WTC11 (cell line): ENCODE data around the gene PIAS3. TPM values are rescaled to one million over a fixed set of nuclear protein-coding genes. Genes with fewer than 3 reads are reported as not detected.

ENCODE experiments used
- ATAC-seq: fragments of 200-7000 bp; cut with Tn5 transposase; 2 replicates; pipeline ENCODE4 v1.10.0; 2021; ENCODE audit warnings: mild to moderate bottlenecking, moderate library complexity
- CTCF ChIA-PET: fragments of 300-600 bp; sonication (Branson Sonifier 250); formaldehyde crosslinking; loops from one replicate; lab custom pipeline; 2021; ENCODE audit warnings: antibody characterized with exemption; lab: Charles Lee
- POLR2A ChIA-PET: fragments of 350-600 bp; sonication (Branson Sonifier 250); formaldehyde crosslinking; loops from one replicate; lab custom pipeline; 2021; ENCODE audit warnings: antibody characterized with exemption; lab: Charles Lee
- DNase-seq: peaks from one replicate; pipeline ENCODE4 v3.0.0; 2021; ENCODE audit warnings: low spot score
- H3K27ac Mint-ChIP-seq: 2 replicates; pipeline ENCODE4 v1.8.0; 2021; ENCODE audit warnings: mixed read lengths
- H3K27me3 Mint-ChIP-seq: 2 replicates; pipeline ENCODE4 v1.8.0; 2021; ENCODE audit warnings: low read depth, mild to moderate bottlenecking, moderate library complexity, mixed read lengths
- H3K36me3 Mint-ChIP-seq: 2 replicates; pipeline ENCODE4 v1.8.0; 2021; ENCODE audit warnings: mixed read lengths
- H3K4me1 Mint-ChIP-seq: 2 replicates; pipeline ENCODE4 v1.8.0; 2022; ENCODE audit warnings: mixed read lengths
- H3K4me3 Mint-ChIP-seq: 2 replicates; pipeline ENCODE4 v1.8.0; 2021; ENCODE audit warnings: mild to moderate bottlenecking, moderate library complexity, mixed read lengths
- H3K9me3 Mint-ChIP-seq: 2 replicates; pipeline ENCODE4 v1.8.0; 2021; ENCODE audit warnings: mixed read lengths
- CTCF ChIP-seq: fragments of 200-600 bp; IDR thresholded peaks from 2 replicates; pipeline ENCODE4 v1.8.0; 2022; ENCODE audit warnings: antibody characterized with exemption
- E2F1 ChIP-seq: sonication (generic); formaldehyde crosslinking; IDR thresholded peaks from 2 replicates; pipeline ENCODE4 v1.8.0; 2022; ENCODE audit warnings: mild to moderate bottlenecking, missing genetic modification reagents
- GABPB1 ChIP-seq: sonication (generic); formaldehyde crosslinking; IDR thresholded peaks from 2 replicates; pipeline ENCODE4 v1.8.1; 2023; ENCODE audit warnings: mild to moderate bottlenecking, missing genetic modification reagents
- GTF2I ChIP-seq: fragments of 250-450 bp; sonication (Bioruptor Pico); conservative IDR thresholded peaks from 2 replicates; pipeline ENCODE4 v1.4.0; 2021; ENCODE audit warnings: mild to moderate bottlenecking
- HMGA2 ChIP-seq: fragments of 250-450 bp; sonication (Bioruptor Pico); IDR thresholded peaks from 2 replicates; pipeline ENCODE4 v1.4.0; 2021; ENCODE audit warnings: mild to moderate bottlenecking, moderate library complexity
- KAT7 ChIP-seq: sonication (generic); formaldehyde crosslinking; IDR thresholded peaks from 2 replicates; pipeline ENCODE4 v1.8.1; 2023; ENCODE audit warnings: missing genetic modification reagents, mild to moderate bottlenecking, borderline replicate concordance
- NR3C1 ChIP-seq: sonication (generic); formaldehyde crosslinking; conservative IDR thresholded peaks from 2 replicates; pipeline ENCODE4 v1.8.1; 2023; ENCODE audit warnings: low read depth, mild to moderate bottlenecking, missing genetic modification reagents
- SMAD4 ChIP-seq: sonication (generic); formaldehyde crosslinking; IDR thresholded peaks from 2 replicates; pipeline ENCODE4 v1.8.0; 2022; ENCODE audit warnings: mild to moderate bottlenecking, missing genetic modification reagents
- ZBTB21 ChIP-seq: sonication (generic); formaldehyde crosslinking; IDR thresholded peaks from 2 replicates; pipeline ENCODE4 v1.8.1; 2023; ENCODE audit warnings: mild to moderate bottlenecking, missing genetic modification reagents, borderline replicate concordance
- ZNF121 ChIP-seq: sonication (generic); formaldehyde crosslinking; IDR thresholded peaks from 2 replicates; pipeline ENCODE4 v1.8.0; 2023; ENCODE audit warnings: missing genetic modification reagents
- ZNF219 ChIP-seq: sonication (generic); formaldehyde crosslinking; IDR thresholded peaks from 2 replicates; pipeline ENCODE4 v1.8.0; 2023; ENCODE audit warnings: missing genetic modification reagents, mild to moderate bottlenecking, borderline replicate concordance
- ZNF281 ChIP-seq: sonication (generic); formaldehyde crosslinking; IDR thresholded peaks from 2 replicates; pipeline ENCODE4 v1.8.0; 2023; ENCODE audit warnings: mild to moderate bottlenecking, missing genetic modification reagents
- ZNF416 ChIP-seq: fragments of 250-450 bp; sonication (Bioruptor Pico); IDR thresholded peaks from 2 replicates; pipeline ENCODE4 v1.9.0; 2021; ENCODE audit warnings: mild to moderate bottlenecking, inconsistent platforms
- ZNF512 ChIP-seq: sonication (generic); formaldehyde crosslinking; IDR thresholded peaks from 2 replicates; pipeline ENCODE4 v1.8.1; 2022; ENCODE audit warnings: missing genetic modification reagents, borderline replicate concordance
- total RNA-seq: library from RNA; stranded (reverse); gene quantifications from 3 replicates; pipeline ENCODE4 v1.2.3, GENCODE V29; 2021
- TF ChIP-seq, protein P1 (sequence below): sonication (generic); formaldehyde crosslinking; conservative IDR thresholded peaks from 2 replicates; pipeline ENCODE4 v1.8.1; 2022; ENCODE audit warnings: mild to moderate bottlenecking, missing genetic modification reagents
- TF ChIP-seq, protein P2 (sequence below): sonication (generic); formaldehyde crosslinking; IDR thresholded peaks from 2 replicates; pipeline ENCODE4 v1.8.0; 2022; ENCODE audit warnings: mild to moderate bottlenecking, missing genetic modification reagents
- TF ChIP-seq, protein P3 (sequence below): sonication (generic); formaldehyde crosslinking; IDR thresholded peaks from 2 replicates; pipeline ENCODE4 v1.8.1; 2022; ENCODE audit warnings: mild to moderate bottlenecking, moderate library complexity, missing genetic modification reagents
- TF ChIP-seq, protein P4 (sequence below): sonication (generic); formaldehyde crosslinking; IDR thresholded peaks from 2 replicates; pipeline ENCODE4 v1.8.0; 2022; ENCODE audit warnings: mild to moderate bottlenecking, missing genetic modification reagents

PIAS3 gene
- total RNA-seq, 1 experiment from 2014 or later = 44.9 TPM

DNA sequence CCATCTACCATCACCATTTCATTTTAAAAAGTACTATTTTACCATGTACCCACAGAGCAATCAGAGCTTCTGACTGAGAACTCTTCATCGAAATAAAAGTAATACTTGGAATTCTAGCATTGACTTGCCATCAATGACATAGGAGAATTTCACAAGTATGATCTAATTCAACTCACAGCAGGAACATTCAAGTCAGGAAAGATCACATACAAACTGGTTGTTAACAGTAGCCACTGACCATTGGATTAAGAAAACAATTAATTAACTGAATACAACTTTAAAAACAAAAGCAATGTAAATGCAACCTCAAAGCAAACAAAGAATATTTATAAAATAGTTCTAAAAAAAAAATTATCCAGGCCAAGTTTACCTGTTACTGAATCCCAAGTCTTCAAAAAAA is 53.8 kb downstream of the PIAS3 start (continued):
- TF ChIP-seq, protein P1, sequence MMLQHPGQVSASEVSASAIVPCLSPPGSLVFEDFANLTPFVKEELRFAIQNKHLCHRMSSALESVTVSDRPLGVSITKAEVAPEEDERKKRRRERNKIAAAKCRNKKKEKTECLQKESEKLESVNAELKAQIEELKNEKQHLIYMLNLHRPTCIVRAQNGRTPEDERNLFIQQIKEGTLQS = no peak
- TF ChIP-seq SMAD4 (CRISPR knock-in tag) (no peak), E2F1 (CRISPR knock-in tag) (no peak)

DNA sequence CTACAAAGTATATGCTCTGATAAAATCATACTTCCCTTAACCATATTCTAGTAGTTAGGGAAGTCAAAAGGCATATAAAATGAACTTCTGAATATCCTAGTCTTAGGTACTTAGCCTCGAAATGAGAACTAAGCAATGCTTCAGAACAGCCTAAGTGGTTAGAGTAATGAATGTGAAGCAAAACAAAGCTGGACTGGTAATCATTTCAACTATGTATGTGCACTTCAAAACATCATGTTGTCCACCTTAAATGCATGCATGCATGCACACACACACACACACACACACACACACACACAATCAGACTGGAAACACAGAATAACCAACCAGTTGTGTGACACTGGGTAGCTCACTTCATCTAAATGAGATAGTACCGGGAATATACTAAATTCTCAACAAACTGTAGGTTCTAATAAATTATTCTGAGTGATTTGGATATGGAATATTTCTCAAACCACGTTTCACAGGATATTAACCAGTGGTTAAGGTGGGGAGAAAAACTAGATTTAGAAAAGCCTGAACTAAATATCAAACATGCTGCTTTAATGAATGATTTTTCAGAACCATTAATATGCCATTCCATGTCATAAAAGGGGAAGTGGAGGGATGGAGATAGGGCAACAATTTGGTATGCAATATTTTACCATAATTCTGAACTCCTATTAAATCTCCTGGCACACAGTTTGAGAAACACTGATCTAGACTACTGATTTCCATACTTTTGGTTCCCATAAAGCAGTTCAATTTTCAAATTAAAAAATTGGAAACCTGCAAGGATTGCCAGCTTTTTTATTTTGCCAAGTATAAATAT is 54.4 kb downstream of the PIAS3 start:
- DNase-seq = no peak

More for the DNA sequence above, 54.4 kb downstream of the PIAS3 start:
- no peak overlapping the region for H3K4me3 Mint-ChIP-seq
- no peaks in the 10 kb centered on the region for H3K36me3 Mint-ChIP-seq
- peak overlapping the region; percentile 48; the same call in 1 of the 2 replicates for H3K27ac Mint-ChIP-seq
- no peaks in the 10 kb centered on the region; the same call in 1 of the 2 replicates for H3K27me3 Mint-ChIP-seq
- TF ChIP-seq, protein P2, sequence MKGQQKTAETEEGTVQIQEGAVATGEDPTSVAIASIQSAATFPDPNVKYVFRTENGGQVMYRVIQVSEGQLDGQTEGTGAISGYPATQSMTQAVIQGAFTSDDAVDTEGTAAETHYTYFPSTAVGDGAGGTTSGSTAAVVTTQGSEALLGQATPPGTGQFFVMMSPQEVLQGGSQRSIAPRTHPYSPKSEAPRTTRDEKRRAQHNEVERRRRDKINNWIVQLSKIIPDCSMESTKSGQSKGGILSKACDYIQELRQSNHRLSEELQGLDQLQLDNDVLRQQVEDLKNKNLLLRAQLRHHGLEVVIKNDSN (CRISPR knock-in tag) = no peak
- TF ChIP-seq ZNF281 (CRISPR knock-in tag) = no peak
- TF ChIP-seq, protein P3, sequence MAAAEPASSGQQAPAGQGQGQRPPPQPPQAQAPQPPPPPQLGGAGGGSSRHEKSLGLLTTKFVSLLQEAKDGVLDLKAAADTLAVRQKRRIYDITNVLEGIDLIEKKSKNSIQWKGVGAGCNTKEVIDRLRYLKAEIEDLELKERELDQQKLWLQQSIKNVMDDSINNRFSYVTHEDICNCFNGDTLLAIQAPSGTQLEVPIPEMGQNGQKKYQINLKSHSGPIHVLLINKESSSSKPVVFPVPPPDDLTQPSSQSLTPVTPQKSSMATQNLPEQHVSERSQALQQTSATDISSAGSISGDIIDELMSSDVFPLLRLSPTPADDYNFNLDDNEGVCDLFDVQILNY (CRISPR knock-in tag) = no peak
- no peak for TF ChIP-seq ZNF219
- no peak for TF ChIP-seq CTCF
- TF ChIP-seq KAT7 (CRISPR knock-in tag) = no peak
- no peak for TF ChIP-seq ZNF416 (CRISPR knock-in tag)
- TF ChIP-seq GABPB1 (CRISPR knock-in tag) = no peak
- no peak for TF ChIP-seq HMGA2 (CRISPR knock-in tag)
- no peak for TF ChIP-seq ZNF121 (CRISPR knock-in tag)
- TF ChIP-seq, protein P4, sequence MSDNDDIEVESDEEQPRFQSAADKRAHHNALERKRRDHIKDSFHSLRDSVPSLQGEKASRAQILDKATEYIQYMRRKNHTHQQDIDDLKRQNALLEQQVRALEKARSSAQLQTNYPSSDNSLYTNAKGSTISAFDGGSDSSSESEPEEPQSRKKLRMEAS (CRISPR knock-in tag) = no peak
- TF ChIP-seq ZNF512 = no peak
- TF ChIP-seq GTF2I (CRISPR knock-in tag) = no peak
- TF ChIP-seq NR3C1 (CRISPR knock-in tag) = no peak
- TF ChIP-seq ZBTB21 (CRISPR knock-in tag) = no peak
- POLR2A ChIA-PET = no interaction called here
- ATAC-seq = no peak
- H3K4me1 Mint-ChIP-seq = peaks cover 36% of the 10 kb centered on the region
- CTCF ChIA-PET = interaction anchor here (0.6 to 1.0 kb wide), 2 partner anchors 65 to 203 kb away, joined by 3 read pairs; no protein-coding TSS in a partner anchor
- no peaks in the 10 kb centered on the region for H3K9me3 Mint-ChIP-seq
